H9 (cell line): ENCODE measurements around the gene KY. TPM values are rescaled to one million over a fixed set of nuclear protein-coding genes. Genes with fewer than 3 reads are reported as not detected.

ENCODE experiments used
- DNase-seq: peaks from one replicate; pipeline ENCODE4 v3.0.0-alpha.2; 2017
- H2AFZ ChIP-seq: one replicate; pipeline ENCODE4 v1.6.1; 2013; ENCODE audit warnings: mild to moderate bottlenecking, low read length, control low read depth, moderate library complexity
- H2AK5ac ChIP-seq: 2 replicates; pipeline ENCODE4 v1.6.1; 2013; ENCODE audit warnings: low read length, control low read depth, mixed read lengths; ENCODE audit not compliant: insufficient read length
- H2BK120ac ChIP-seq: one replicate; pipeline ENCODE4 v1.6.1; 2013; ENCODE audit warnings: low read depth, mild to moderate bottlenecking, low read length, control low read depth, inconsistent platforms; ENCODE audit not compliant: poor library complexity, severe bottlenecking
- H2BK12ac ChIP-seq: 2 replicates; pipeline ENCODE4 v1.6.1; 2013; ENCODE audit warnings: low read length, control low read depth, mixed read lengths, low read depth; ENCODE audit not compliant: insufficient read length
- H2BK15ac ChIP-seq: 2 replicates; pipeline ENCODE4 v1.6.1; 2013; ENCODE audit warnings: low read depth, low read length, control low read depth
- H2BK20ac ChIP-seq: one replicate; pipeline ENCODE4 v1.6.1; 2013; ENCODE audit warnings: low read depth, mild to moderate bottlenecking, low read length, control low read depth, inconsistent platforms; ENCODE audit not compliant: poor library complexity, severe bottlenecking
- H2BK5ac ChIP-seq: 2 replicates; pipeline ENCODE4 v1.6.1; 2013; ENCODE audit warnings: low read length, control low read depth, mixed read lengths; ENCODE audit not compliant: insufficient read length
- H3K14ac ChIP-seq: 2 replicates; pipeline ENCODE4 v1.6.1; 2013; ENCODE audit warnings: low read length, control low read depth; ENCODE audit not compliant: insufficient read depth
- H3K18ac ChIP-seq: 2 replicates; pipeline ENCODE4 v1.6.1; 2013; ENCODE audit warnings: low read depth, mild to moderate bottlenecking, mixed read lengths, low read length, control low read depth; ENCODE audit not compliant: insufficient read length
- H3K23ac ChIP-seq: 2 replicates; pipeline ENCODE4 v1.6.1; 2013; ENCODE audit warnings: low read length, control low read depth, mixed read lengths, low read depth; ENCODE audit not compliant: insufficient read length
- H3K23me2 ChIP-seq: 2 replicates; pipeline ENCODE4 v1.6.1; 2013; ENCODE audit warnings: low read depth, mild to moderate bottlenecking, mixed read lengths, low read length, control low read depth; ENCODE audit not compliant: insufficient read length, poor library complexity, severe bottlenecking
- H3K27ac ChIP-seq: 2 replicates; pipeline ENCODE4 v1.5.1; 2013; ENCODE audit warnings: low read length, control low read depth, mixed read lengths, low read depth; ENCODE audit not compliant: insufficient read length
- H3K27me3 ChIP-seq: 2 replicates; pipeline ENCODE4 v1.6.1; 2013; ENCODE audit warnings: low read length, control low read depth, inconsistent platforms; ENCODE audit not compliant: insufficient read depth
- H3K4ac ChIP-seq: 2 replicates; pipeline ENCODE4 v1.6.1; 2013; ENCODE audit warnings: low read depth, mild to moderate bottlenecking, control low read depth, inconsistent platforms, low read length, moderate library complexity
- H3K4me1 ChIP-seq: 2 replicates; pipeline ENCODE4 v1.6.1; 2013; ENCODE audit warnings: low read length, control low read depth, inconsistent platforms; ENCODE audit not compliant: insufficient read depth
- H3K4me2 ChIP-seq: 2 replicates; pipeline ENCODE4 v1.6.1; 2013; ENCODE audit warnings: low read length, control low read depth, mixed read lengths; ENCODE audit not compliant: insufficient read length, insufficient read depth
- H3K56ac ChIP-seq: 2 replicates; pipeline ENCODE4 v1.6.1; 2013; ENCODE audit warnings: low read depth, mild to moderate bottlenecking, mixed read lengths, low read length, control low read depth; ENCODE audit not compliant: insufficient read length
- H3K79me1 ChIP-seq: 2 replicates; pipeline ENCODE4 v1.6.1; 2013; ENCODE audit warnings: low read depth, mild to moderate bottlenecking, moderate library complexity, low read length, control low read depth, inconsistent platforms; ENCODE audit not compliant: insufficient read depth, poor library complexity, severe bottlenecking
- H3K79me2 ChIP-seq: 2 replicates; pipeline ENCODE4 v1.6.1; 2013; ENCODE audit warnings: low read length, control low read depth, inconsistent platforms; ENCODE audit not compliant: insufficient read depth
- H3K9ac ChIP-seq: 2 replicates; pipeline ENCODE4 v1.6.1; 2013; ENCODE audit warnings: low read length, control low read depth, mixed read lengths; ENCODE audit not compliant: insufficient read length; ENCODE audit errors: extremely low read depth
- H3K9me3 ChIP-seq: one replicate; pipeline ENCODE4 v1.6.1; 2013; ENCODE audit warnings: low read depth, low read length, inconsistent platforms; ENCODE audit not compliant: control insufficient read depth
- H3T11ph ChIP-seq: one replicate; pipeline ENCODE4 v1.6.1; 2013; ENCODE audit warnings: mild to moderate bottlenecking, low read length, control low read depth, inconsistent platforms
- H4K20me1 ChIP-seq: one replicate; pipeline ENCODE4 v1.6.1; 2013; ENCODE audit not compliant: control insufficient read depth, insufficient read length, insufficient read depth
- H4K5ac ChIP-seq: 2 replicates; pipeline ENCODE4 v1.6.1; 2013; ENCODE audit warnings: low read depth, mild to moderate bottlenecking, mixed read lengths, low read length, control low read depth; ENCODE audit not compliant: insufficient read length
- H4K8ac ChIP-seq: replicated peaks from 2 replicates; pipeline ENCODE4 v1.6.1; 2013; ENCODE audit warnings: low read length, control low read depth, mixed read lengths, low read depth; ENCODE audit not compliant: insufficient read length
- H4K91ac ChIP-seq: 2 replicates; pipeline ENCODE4 v1.6.1; 2013; ENCODE audit warnings: low read depth, mild to moderate bottlenecking, moderate library complexity, mixed read lengths, low read length, control low read depth; ENCODE audit not compliant: insufficient read length
- H3K27ac Mint-ChIP-seq, 3 experiments: 2 replicates in 2 of 3; 3 replicates in 1 of 3; pipeline ENCODE4 v1.8.0; 2020 to 2021; ENCODE audit warnings: mixed read lengths in 3 of 3, mild to moderate bottlenecking in 1 of 3, moderate library complexity in 1 of 3
- H3K27me3 Mint-ChIP-seq: 2 replicates; pipeline ENCODE4 v1.8.0; 2021; ENCODE audit warnings: low read depth, mild to moderate bottlenecking, moderate library complexity, mixed read lengths
- H3K36me3 Mint-ChIP-seq, 3 experiments: 2 replicates in 2 of 3; 3 replicates in 1 of 3; pipeline ENCODE4 v1.8.0; 2020 to 2021; ENCODE audit warnings: low read depth in 3 of 3, mixed read lengths in 3 of 3; ENCODE audit not compliant: insufficient read depth in 1 of 3
- H3K4me1 Mint-ChIP-seq, 2 experiments: 2 replicates each; pipeline ENCODE4 v1.8.0; 2020; ENCODE audit warnings: mixed read lengths in 2 of 2
- H3K4me3 Mint-ChIP-seq, 2 experiments: 2 replicates in 1 of 2; 3 replicates in 1 of 2; pipeline ENCODE4 v1.8.0; 2020 to 2021; ENCODE audit warnings: mild to moderate bottlenecking in 2 of 2, mixed read lengths in 2 of 2, moderate library complexity in 1 of 2
- H3K9me3 Mint-ChIP-seq, 2 experiments: 2 replicates in 1 of 2; 3 replicates in 1 of 2; pipeline ENCODE4 v1.8.0; 2020; ENCODE audit warnings: mild to moderate bottlenecking in 2 of 2, mixed read lengths in 2 of 2, moderate library complexity in 1 of 2
- CTCF ChIP-seq: fragments of 200-600 bp; sonication (generic); conservative IDR thresholded peaks from 3 replicates; pipeline ENCODE4 v1.8.0; 2021; ENCODE audit warnings: antibody characterized with exemption, mild to moderate bottlenecking
- WGBS: extraction: QIAGEN DNeasy Blood & Tissue Kit; methylation state at CpG from one replicate; pipeline ENCODE4 v1.1.7; 2013; ENCODE audit warnings: missing lambda C conversion rate, low lambda C conversion rate, mixed read lengths; ENCODE audit not compliant: insufficient read length; ENCODE audit errors: extremely low coverage; 5-methylcytosine and 5-hydroxymethylcytosine counted together
- total RNA-seq: library from RNA; stranded (reverse); gene quantifications from 2 replicates; pipeline ENCODE4 v1.2.1, GENCODE V29; 2021

KY gene
- total RNA-seq, 1 experiment from 2014 or later, result not detected

GRCh38 chr3:134636406-134636805, 14.4 kb downstream of the KY start:
- Histone ChIP-seq H3K79me1 (no peaks in the 10 kb centered on the region), H2AK5ac (no peak overlapping the region), H2BK120ac (no peak overlapping the region), H3K14ac (no peak overlapping the region; the same call in 1 of the 2 replicates), H4K5ac (no peak overlapping the region), H3K27me3 (no peaks in the 10 kb centered on the region; the same call in 1 of the 2 replicates), H3K23ac (no peak overlapping the region), H3K27ac (no peak overlapping the region), H2BK15ac (no peak overlapping the region), H3K4me1 (peaks cover 4% of the 10 kb centered on the region; the same call in 1 of the 2 replicates), H3K56ac (no peak overlapping the region), H3K4ac (no peak overlapping the region), H3K9me3 (no peaks in the 10 kb centered on the region), H2BK12ac (no peak overlapping the region), H3K18ac (no peak overlapping the region), H2AFZ (no peak overlapping the region), H3K79me2 (no peaks in the 10 kb centered on the region), H2BK5ac (no peak overlapping the region), H4K91ac (no peak overlapping the region), H4K8ac (no peak overlapping the region), H3K23me2 (no peaks in the 10 kb centered on the region), H3K4me2 (no peak overlapping the region), H2BK20ac (no peak overlapping the region), H3K9ac (no peak overlapping the region), H3T11ph (no peak overlapping the region), H4K20me1 (no peaks in the 10 kb centered on the region)
- Mint-ChIP-seq H3K4me1 (peaks cover 18 to 21% of the 10 kb centered on the region in 2 experiments), H3K27me3 (peaks cover 22% of the 10 kb centered on the region), H3K4me3 (no peak overlapping the region), H3K27ac (no peak overlapping the region), H3K36me3 (peaks cover 0 to 3% (median 0%) of the 10 kb centered on the region in 3 experiments; a peak in 1 of 7 replicates), H3K9me3 (peaks cover 6% of the 10 kb centered on the region in 2 experiments; a peak in 3 of 5 replicates)
- no CpG with 5 or more reads among the region's 1 CpG for WGBS
- DNase-seq, result peak; percentile 15
- no peak for TF ChIP-seq CTCF
